ENCODE data around the gene ZNF234.

DNA sequence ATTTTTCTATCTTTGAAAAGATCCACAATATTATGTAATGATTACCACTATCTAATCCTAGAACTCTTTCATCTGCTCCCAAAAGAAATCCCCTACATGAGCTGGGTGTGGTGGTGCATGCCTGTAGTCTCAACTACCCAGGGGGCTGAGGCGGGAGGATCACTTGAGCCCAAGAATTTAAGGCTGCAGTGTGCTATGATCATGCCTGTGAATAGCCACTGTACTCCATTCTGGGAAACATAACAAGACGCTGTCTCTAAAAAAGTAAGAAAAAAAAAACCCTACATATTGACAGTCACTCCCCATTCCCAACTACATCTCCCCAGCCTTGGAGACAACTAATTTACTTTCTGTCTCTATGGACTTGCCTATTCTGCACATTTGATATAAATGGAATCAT is 22.4 kb downstream of the ZNF234 start:
- TF ChIP-seq, protein P1, sequence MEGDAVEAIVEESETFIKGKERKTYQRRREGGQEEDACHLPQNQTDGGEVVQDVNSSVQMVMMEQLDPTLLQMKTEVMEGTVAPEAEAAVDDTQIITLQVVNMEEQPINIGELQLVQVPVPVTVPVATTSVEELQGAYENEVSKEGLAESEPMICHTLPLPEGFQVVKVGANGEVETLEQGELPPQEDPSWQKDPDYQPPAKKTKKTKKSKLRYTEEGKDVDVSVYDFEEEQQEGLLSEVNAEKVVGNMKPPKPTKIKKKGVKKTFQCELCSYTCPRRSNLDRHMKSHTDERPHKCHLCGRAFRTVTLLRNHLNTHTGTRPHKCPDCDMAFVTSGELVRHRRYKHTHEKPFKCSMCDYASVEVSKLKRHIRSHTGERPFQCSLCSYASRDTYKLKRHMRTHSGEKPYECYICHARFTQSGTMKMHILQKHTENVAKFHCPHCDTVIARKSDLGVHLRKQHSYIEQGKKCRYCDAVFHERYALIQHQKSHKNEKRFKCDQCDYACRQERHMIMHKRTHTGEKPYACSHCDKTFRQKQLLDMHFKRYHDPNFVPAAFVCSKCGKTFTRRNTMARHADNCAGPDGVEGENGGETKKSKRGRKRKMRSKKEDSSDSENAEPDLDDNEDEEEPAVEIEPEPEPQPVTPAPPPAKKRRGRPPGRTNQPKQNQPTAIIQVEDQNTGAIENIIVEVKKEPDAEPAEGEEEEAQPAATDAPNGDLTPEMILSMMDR (IDR thresholded peaks at IDR 0.05) = no peak
- no peak for TF ChIP-seq POLR2A (IDR thresholded peaks at IDR 0.05)

Data from right lobe of liver (tissue), 4 donors.